Measurements from ENCODE around the gene COX6B1. TPM values are rescaled to one million over a fixed set of nuclear protein-coding genes. Genes with fewer than 3 reads are reported as not detected.

Gene COX6B1
- total RNA-seq, 4 donors from 2014 or later = 899 to 1,245 (median 976) TPM

DNA sequence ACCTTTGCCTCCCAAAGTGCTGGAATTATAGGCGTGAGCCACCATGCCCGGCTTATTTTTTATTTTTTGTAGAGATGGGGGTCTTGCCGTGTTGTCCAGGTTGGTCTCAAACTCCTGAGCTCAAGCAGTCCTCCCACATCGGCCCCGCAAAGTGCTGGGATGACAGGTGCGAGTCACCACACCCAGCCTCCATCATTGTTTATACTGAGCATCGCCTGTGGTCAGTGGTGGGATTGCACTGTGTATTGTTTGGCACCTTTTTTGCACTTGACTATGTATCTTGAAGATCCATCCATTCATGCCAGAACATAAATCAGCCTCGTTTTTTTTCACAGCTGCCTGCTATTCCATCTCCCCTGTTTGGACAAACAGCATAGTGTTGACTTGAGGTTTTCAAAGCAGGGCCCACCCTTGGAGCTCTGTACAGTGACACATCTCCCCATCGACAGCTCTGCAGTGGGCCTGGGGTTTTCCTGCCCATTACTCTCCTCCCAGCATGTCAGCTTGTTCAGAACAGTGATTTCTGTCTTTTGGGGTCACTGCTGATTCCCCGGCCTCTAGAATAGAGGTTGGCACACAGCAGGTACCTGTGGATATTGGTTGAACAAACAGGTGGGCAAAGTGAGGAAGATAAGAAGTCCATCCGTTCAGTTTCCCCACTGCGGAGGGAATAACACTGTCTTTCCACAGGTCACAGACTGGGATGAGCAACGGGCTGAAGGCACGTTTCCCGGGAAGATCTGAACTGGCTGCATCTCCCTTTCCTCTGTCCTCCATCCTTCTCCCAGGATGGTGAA, 10.0 kb downstream of the COX6B1 start:
- no peak overlapping the region for H3K27ac ChIP-seq
- intact Hi-C loops (cut with DNase I; ENCODE audit: low total_unique reads) = no loop called here
- H3K9me3 ChIP-seq = no peaks in the 10 kb centered on the region
- H3K4me3 ChIP-seq = no peak overlapping the region
- TF ChIP-seq, protein P1, sequence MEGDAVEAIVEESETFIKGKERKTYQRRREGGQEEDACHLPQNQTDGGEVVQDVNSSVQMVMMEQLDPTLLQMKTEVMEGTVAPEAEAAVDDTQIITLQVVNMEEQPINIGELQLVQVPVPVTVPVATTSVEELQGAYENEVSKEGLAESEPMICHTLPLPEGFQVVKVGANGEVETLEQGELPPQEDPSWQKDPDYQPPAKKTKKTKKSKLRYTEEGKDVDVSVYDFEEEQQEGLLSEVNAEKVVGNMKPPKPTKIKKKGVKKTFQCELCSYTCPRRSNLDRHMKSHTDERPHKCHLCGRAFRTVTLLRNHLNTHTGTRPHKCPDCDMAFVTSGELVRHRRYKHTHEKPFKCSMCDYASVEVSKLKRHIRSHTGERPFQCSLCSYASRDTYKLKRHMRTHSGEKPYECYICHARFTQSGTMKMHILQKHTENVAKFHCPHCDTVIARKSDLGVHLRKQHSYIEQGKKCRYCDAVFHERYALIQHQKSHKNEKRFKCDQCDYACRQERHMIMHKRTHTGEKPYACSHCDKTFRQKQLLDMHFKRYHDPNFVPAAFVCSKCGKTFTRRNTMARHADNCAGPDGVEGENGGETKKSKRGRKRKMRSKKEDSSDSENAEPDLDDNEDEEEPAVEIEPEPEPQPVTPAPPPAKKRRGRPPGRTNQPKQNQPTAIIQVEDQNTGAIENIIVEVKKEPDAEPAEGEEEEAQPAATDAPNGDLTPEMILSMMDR (IDR thresholded peaks at IDR 0.05 in 4 of 5, conservative IDR thresholded peaks at IDR 0.05 in 1 of 5) = no peak
- no peak for TF ChIP-seq POLR2A (IDR thresholded peaks at IDR 0.05)
- peaks cover 0 to 82% of the 10 kb centered on the region in 2 donors for H3K36me3 ChIP-seq
- no peaks in the 10 kb centered on the region for H3K27me3 ChIP-seq
- H3K4me1 ChIP-seq = no peaks in the 10 kb centered on the region
- in situ Hi-C loops (cut with MboI; ENCODE audit: low sequenced_read_pairs in 4 of 4) = no loop called here
- ATAC-seq (no peak), DNase-seq (no peak)

DNA sequence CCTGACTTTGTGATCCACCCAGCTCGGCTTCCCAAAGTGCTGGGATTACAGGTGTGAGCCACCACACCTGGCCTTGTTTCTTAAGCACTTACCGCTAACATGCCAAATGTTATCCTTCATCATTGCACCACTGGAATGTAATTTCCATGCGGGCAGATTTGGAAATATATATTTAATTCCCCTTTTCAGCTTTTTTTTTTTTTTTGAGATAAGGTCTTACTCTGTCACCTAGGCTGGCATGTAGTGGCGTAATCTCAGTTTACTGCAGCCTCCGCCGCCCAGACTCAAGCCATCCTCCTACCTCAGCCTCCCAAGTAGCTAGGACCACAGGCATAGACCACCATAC, 13.8 kb downstream of the COX6B1 start:
- H3K36me3 ChIP-seq = peaks cover 0 to 43% of the 10 kb centered on the region in 2 donors
- in situ Hi-C loops (cut with MboI; ENCODE audit: low sequenced_read_pairs in 4 of 4) = no loop called here
- TF ChIP-seq, protein P1 (IDR thresholded peaks at IDR 0.05 in 4 of 5, conservative IDR thresholded peaks at IDR 0.05 in 1 of 5) = no peak
- no peak for TF ChIP-seq POLR2A (IDR thresholded peaks at IDR 0.05)
- H3K4me1 ChIP-seq = no peaks in the 10 kb centered on the region
- H3K27me3 ChIP-seq = no peaks in the 10 kb centered on the region
- no peak overlapping the region for H3K27ac ChIP-seq
- no peak for ATAC-seq
- DNase-seq = no peak
- no peak overlapping the region for H3K4me3 ChIP-seq
- no peaks in the 10 kb centered on the region for H3K9me3 ChIP-seq
- intact Hi-C loops (cut with DNase I; ENCODE audit: low total_unique reads) = no loop called here

DNA sequence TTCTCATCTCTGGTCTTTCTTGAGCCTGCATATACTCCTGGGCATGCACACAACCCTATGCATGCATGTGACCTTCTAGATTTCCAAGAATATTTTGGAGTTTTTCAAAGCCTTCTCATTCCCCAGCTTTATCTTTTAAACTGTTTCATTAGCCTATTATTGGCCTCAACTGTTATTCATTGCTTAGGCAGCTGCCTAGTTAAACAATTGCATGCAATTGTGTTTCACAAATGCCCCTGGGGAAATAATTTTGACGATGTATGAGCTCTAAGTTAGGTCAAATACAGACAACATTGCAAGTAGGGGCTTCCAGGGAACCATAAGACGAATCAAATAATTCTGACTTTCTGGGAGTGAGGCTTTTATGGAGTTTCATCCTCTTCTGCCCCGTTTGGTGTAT, 15.9 kb downstream of the COX6B1 start:
- DNase-seq (no peak), ATAC-seq (no peak)
- Histone ChIP-seq H3K4me3 (no peak overlapping the region), H3K9me3 (no peaks in the 10 kb centered on the region), H3K36me3 (peaks cover 0 to 23% of the 10 kb centered on the region in 2 donors), H3K27ac (no peak overlapping the region), H3K4me1 (no peaks in the 10 kb centered on the region), H3K27me3 (no peaks in the 10 kb centered on the region)
- in situ Hi-C loops (cut with MboI; ENCODE audit: low sequenced_read_pairs in 4 of 4) = no loop called here
- intact Hi-C loops (cut with DNase I; ENCODE audit: low total_unique reads) = no loop called here
- no peak for TF ChIP-seq POLR2A (IDR thresholded peaks at IDR 0.05)
- TF ChIP-seq, protein P1 (IDR thresholded peaks at IDR 0.05 in 4 of 5, conservative IDR thresholded peaks at IDR 0.05 in 1 of 5) = no peak

DNA sequence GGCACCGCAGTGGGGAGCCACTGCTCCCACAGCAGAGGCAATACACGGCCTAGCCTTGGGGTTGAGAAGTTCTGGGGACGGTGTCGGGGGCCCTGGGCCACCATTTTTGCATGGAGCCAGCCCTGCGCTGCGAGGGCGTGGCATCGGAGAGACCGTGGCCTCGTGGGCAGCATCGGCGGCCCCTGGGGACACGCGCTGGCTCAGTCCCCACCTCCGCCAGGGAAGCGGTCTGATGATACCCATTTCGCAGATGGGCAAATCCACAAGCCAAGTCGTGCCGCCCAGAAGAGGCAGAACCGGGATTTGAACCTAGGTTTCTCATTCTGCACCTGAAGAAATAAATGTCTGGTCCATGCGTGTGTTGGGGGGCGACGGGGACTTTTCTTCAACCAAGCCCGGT, 17.0 kb downstream of the COX6B1 start:
- intact Hi-C loops (cut with DNase I; ENCODE audit: low total_unique reads) = no loop called here

More for the DNA sequence above, 17.0 kb downstream of the COX6B1 start:
- H3K27ac ChIP-seq = no peak overlapping the region
- no peaks in the 10 kb centered on the region for H3K27me3 ChIP-seq
- ATAC-seq = no peak
- H3K36me3 ChIP-seq = peaks cover 0 to 11% of the 10 kb centered on the region in 2 donors
- no peak for TF ChIP-seq POLR2A (IDR thresholded peaks at IDR 0.05)
- TF ChIP-seq, protein P1 (IDR thresholded peaks at IDR 0.05 in 4 of 5, conservative IDR thresholded peaks at IDR 0.05 in 1 of 5) = no peak
- no peak for DNase-seq
- no peak overlapping the region for H3K4me3 ChIP-seq
- no peaks in the 10 kb centered on the region for H3K4me1 ChIP-seq
- no peaks in the 10 kb centered on the region for H3K9me3 ChIP-seq
- in situ Hi-C loops (cut with MboI; ENCODE audit: low sequenced_read_pairs in 4 of 4) = no loop called here

Measured in gastrocnemius medialis (tissue), 4 donors.